ENCODE data around the gene IPO4. TPM values are rescaled to one million over a fixed set of nuclear protein-coding genes. Genes with fewer than 3 reads are reported as not detected.

IPO4 gene
- total and polyA plus RNA-seq, 2 of the 4 experiments (the other 2 are of a cell fraction) = 37.6 to 39.4 TPM

- TF ChIP-seq POLR2A (IDR thresholded peaks at IDR 0.05; ENCODE audit: low read depth, low read length) (no peak), CEBPB (IDR thresholded peaks at IDR 0.05; ENCODE audit: low read depth, low read length) (no peak), MXI1 (IDR thresholded peaks at IDR 0.05; ENCODE audit: borderline replicate concordance, low read depth, low read length) (no peak)
Observed at GRCh38 chr14:24211311-24211710, 22.7 kb upstream of the IPO4 start (continued).

GRCh38 chr14:24207625-24208024 is 19.0 kb upstream of the IPO4 start:
- H2AK5ac ChIP-seq (ENCODE audit: low read depth, low read length) = no peak overlapping the region
- H4K5ac ChIP-seq (ENCODE audit: low read depth, low read length) = no peak overlapping the region
- no peak overlapping the region for H4K91ac ChIP-seq (ENCODE audit: insufficient read depth, low read depth, low read length)
- dilution Hi-C loops (cut with HindIII; ENCODE audit: low sequenced_read_pairs, unreplicated experiment) = no loop called here
- H3K79me1 ChIP-seq (ENCODE audit: low read depth in 1 of 2, low read length in 2 of 2) = peaks cover 13 to 54% of the 10 kb centered on the region in 2 experiments
- H3K9me1 ChIP-seq (ENCODE audit: insufficient read depth, low read length) = peaks cover 11% of the 10 kb centered on the region; the same call in 1 of the 2 replicates
- H3K14ac ChIP-seq (replicated peaks; ENCODE audit: low read depth, low read length) = no peak overlapping the region
- intact Hi-C loops (cut with micrococcal nuclease) = no loop called here
- TF ChIP-seq NFE2L2 (IDR thresholded peaks at IDR 0.05; ENCODE audit: low read depth, low read length) = no peak
- TF ChIP-seq RCOR1 (IDR thresholded peaks at IDR 0.05; ENCODE audit: insufficient replicate concordance, low read length) = no peak
- no peak for TF ChIP-seq FOS (IDR thresholded peaks at IDR 0.05; ENCODE audit: low read depth, low read length)
- no peak for TF ChIP-seq MAZ (IDR thresholded peaks at IDR 0.05; ENCODE audit: borderline replicate concordance, low read depth, low read length)
- TF ChIP-seq RFX5 (IDR thresholded peaks at IDR 0.05; ENCODE audit: low read depth, low read length) = no peak
- POLR2A ChIA-PET (ENCODE audit: unreplicated experiment) = no interaction called here
- no peak overlapping the region for H2AK9ac ChIP-seq (replicated peaks; ENCODE audit: low read depth, low read length, poor library complexity)
- no peak overlapping the region for H2BK20ac ChIP-seq (ENCODE audit: low read depth, low read length)
- no peak overlapping the region for H2BK5ac ChIP-seq (ENCODE audit: low read depth, low read length, poor library complexity, severe bottlenecking)
- H3K9ac ChIP-seq (ENCODE audit: low read depth, low read length) = no peak overlapping the region
- H3K9me3 ChIP-seq (ENCODE audit: control insufficient read depth, insufficient read depth, low read length) = no peaks in the 10 kb centered on the region
- in situ Hi-C loops (cut with MboI; ENCODE audit: low sequenced_read_pairs) = no loop called here
- H3K27me3 ChIP-seq (ENCODE audit: control insufficient read depth, insufficient read depth, low read length) = no peaks in the 10 kb centered on the region
- no peak overlapping the region for H3K18ac ChIP-seq (ENCODE audit: low read depth, low read length)
- no peak overlapping the region for H2BK15ac ChIP-seq (ENCODE audit: low read depth, low read length)
- H4K8ac ChIP-seq (ENCODE audit: low read depth in 2 of 2, low read length in 2 of 2) = no peak overlapping the region
- BruUV-seq (replicated peaks) = no TSS peak
- no peak overlapping the region for H3K23ac ChIP-seq (ENCODE audit: low read depth, low read length)
- no peak overlapping the region for H3K4me3 ChIP-seq (ENCODE audit: insufficient read depth, low read depth, low read length)
- no peak overlapping the region for H3K56ac ChIP-seq (ENCODE audit: extremely low read depth, insufficient read depth, low read length)
- no peak overlapping the region for H2AFZ ChIP-seq (replicated peaks; ENCODE audit: low read length, poor library complexity)
- no peak overlapping the region for H3K4me2 ChIP-seq (ENCODE audit: low read depth, low read length)
- H2BK120ac ChIP-seq (ENCODE audit: low read depth, low read length) = no peak overlapping the region
- no peak overlapping the region for H3K27ac ChIP-seq (ENCODE audit: insufficient read depth, low read length)
- no peaks in the 10 kb centered on the region; the same call in 1 of the 2 replicates for H4K20me1 ChIP-seq (ENCODE audit: insufficient read depth, low read length)
- CTCF ChIA-PET = no interaction called here
- no CpG with 5 or more reads among the region's 2 CpGs for WGBS, 2 experiments (ENCODE audit: extremely low coverage in 2 of 2, insufficient read length in 1 of 2)
- no peak for ATAC-seq (ENCODE audit: low read depth)
- H3K4me1 ChIP-seq (ENCODE audit: control insufficient read depth, insufficient read depth, low read length) = no peaks in the 10 kb centered on the region
- no peak for DNase-seq
- peaks cover 47% of the 10 kb centered on the region for H3K36me3 ChIP-seq (ENCODE audit: control insufficient read depth, insufficient read depth, low read length)
- no peak overlapping the region for H3K4ac ChIP-seq (ENCODE audit: low read depth, low read length)
